Measurements from ENCODE around the gene PKMYT1. TPM values are rescaled to one million over a fixed set of nuclear protein-coding genes. Genes with fewer than 3 reads are reported as not detected.

Gene PKMYT1
- total and polyA plus RNA-seq, 2 of the 4 experiments (the other 2 are of a cell fraction), result 1.8 to 14.9 TPM

DNA sequence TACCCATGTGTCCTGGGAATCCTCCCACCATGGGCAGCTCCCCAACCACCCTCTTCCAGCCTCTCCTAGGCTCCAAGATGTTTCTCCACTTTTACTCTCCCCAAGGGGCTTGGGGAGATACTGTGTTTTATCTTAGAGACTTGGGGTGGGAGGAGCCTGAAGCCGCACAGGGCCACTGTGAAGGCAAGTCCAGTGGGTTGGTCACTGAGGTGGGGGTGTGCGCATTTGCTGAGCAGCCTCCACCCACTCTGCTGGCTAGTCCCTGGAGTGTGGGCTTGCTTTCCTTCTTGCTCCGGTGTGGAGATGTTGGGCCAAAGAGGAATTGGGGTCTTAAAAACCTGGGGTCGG lies 28.4 kb upstream of the PKMYT1 start:
- H3K9ac ChIP-seq (ENCODE audit: low read depth, low read length), result no peak overlapping the region
- POLR2A ChIA-PET (ENCODE audit: unreplicated experiment), result no interaction called here
- no peaks in the 10 kb centered on the region for H3K9me1 ChIP-seq (ENCODE audit: insufficient read depth, low read length)
- no peak overlapping the region for H2BK15ac ChIP-seq (ENCODE audit: low read depth, low read length)
- H3K4me3 ChIP-seq (ENCODE audit: insufficient read depth, low read depth, low read length), result no peak overlapping the region
- H3K36me3 ChIP-seq (ENCODE audit: control insufficient read depth, insufficient read depth, low read length), result no peaks in the 10 kb centered on the region
- H3K27ac ChIP-seq (ENCODE audit: insufficient read depth, low read length), result no peak overlapping the region
- no peak overlapping the region for H2BK120ac ChIP-seq (ENCODE audit: low read depth, low read length)
- intact Hi-C loops (cut with micrococcal nuclease), result no loop called here
- H3K27me3 ChIP-seq (ENCODE audit: control insufficient read depth, insufficient read depth, low read length), result peaks cover 43% of the 10 kb centered on the region
- no peak overlapping the region for H3K56ac ChIP-seq (ENCODE audit: extremely low read depth, insufficient read depth, low read length)
- H2AK9ac ChIP-seq (replicated peaks; ENCODE audit: low read depth, low read length, poor library complexity), result no peak overlapping the region
- no peaks in the 10 kb centered on the region for H3K79me1 ChIP-seq (ENCODE audit: low read depth in 1 of 2, low read length in 2 of 2)
- no peak overlapping the region for H4K5ac ChIP-seq (ENCODE audit: low read depth, low read length)
- no peak overlapping the region for H2AFZ ChIP-seq (replicated peaks; ENCODE audit: low read length, poor library complexity)
- no peak overlapping the region for H2BK20ac ChIP-seq (ENCODE audit: low read depth, low read length)
- H2AK5ac ChIP-seq (ENCODE audit: low read depth, low read length), result no peak overlapping the region
- H3K4me2 ChIP-seq (ENCODE audit: low read depth, low read length), result no peak overlapping the region
- no peaks in the 10 kb centered on the region for H3K9me3 ChIP-seq (ENCODE audit: control insufficient read depth, insufficient read depth, low read length)
- no TSS peak for BruUV-seq (replicated peaks)
- dilution Hi-C loops (cut with HindIII; ENCODE audit: low sequenced_read_pairs, unreplicated experiment), result no loop called here
- no peak overlapping the region for H3K4ac ChIP-seq (ENCODE audit: low read depth, low read length)
- in situ Hi-C loops (cut with MboI; ENCODE audit: low sequenced_read_pairs), result no loop called here
- H3K18ac ChIP-seq (ENCODE audit: low read depth, low read length), result no peak overlapping the region
- peaks cover 4% of the 10 kb centered on the region; the same call in 1 of the 2 replicates for H4K20me1 ChIP-seq (ENCODE audit: insufficient read depth, low read length)
- peaks cover 3% of the 10 kb centered on the region; the same call in 1 of the 2 replicates for H3K4me1 ChIP-seq (ENCODE audit: control insufficient read depth, insufficient read depth, low read length)
- no peak overlapping the region for H3K23ac ChIP-seq (ENCODE audit: low read depth, low read length)
- ATAC-seq (ENCODE audit: low read depth) (no peak), DNase-seq (no peak)
- WGBS, 2 experiments (ENCODE audit: extremely low coverage in 2 of 2, insufficient read length in 1 of 2), result no CpG with 5 or more reads among the region's 4 CpGs
- no peak overlapping the region for H3K14ac ChIP-seq (replicated peaks; ENCODE audit: low read depth, low read length)
- CTCF ChIA-PET, result no interaction called here
- no peak overlapping the region for H4K8ac ChIP-seq (ENCODE audit: low read depth in 2 of 2, low read length in 2 of 2)
- no peak overlapping the region for H2BK5ac ChIP-seq (ENCODE audit: low read depth, low read length, poor library complexity, severe bottlenecking)
- H4K91ac ChIP-seq (ENCODE audit: insufficient read depth, low read depth, low read length), result no peak overlapping the region
- TF ChIP-seq, protein P1, sequence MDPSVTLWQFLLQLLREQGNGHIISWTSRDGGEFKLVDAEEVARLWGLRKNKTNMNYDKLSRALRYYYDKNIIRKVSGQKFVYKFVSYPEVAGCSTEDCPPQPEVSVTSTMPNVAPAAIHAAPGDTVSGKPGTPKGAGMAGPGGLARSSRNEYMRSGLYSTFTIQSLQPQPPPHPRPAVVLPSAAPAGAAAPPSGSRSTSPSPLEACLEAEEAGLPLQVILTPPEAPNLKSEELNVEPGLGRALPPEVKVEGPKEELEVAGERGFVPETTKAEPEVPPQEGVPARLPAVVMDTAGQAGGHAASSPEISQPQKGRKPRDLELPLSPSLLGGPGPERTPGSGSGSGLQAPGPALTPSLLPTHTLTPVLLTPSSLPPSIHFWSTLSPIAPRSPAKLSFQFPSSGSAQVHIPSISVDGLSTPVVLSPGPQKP (IDR thresholded peaks at IDR 0.05; ENCODE audit: borderline replicate concordance, low read depth, low read length), result no peak
- TF ChIP-seq NFE2L2 (IDR thresholded peaks at IDR 0.05; ENCODE audit: low read depth, low read length) (no peak), MAZ (IDR thresholded peaks at IDR 0.05; ENCODE audit: borderline replicate concordance, low read depth, low read length) (no peak), BHLHE40 (IDR thresholded peaks at IDR 0.05; ENCODE audit: low read depth, low read length) (no peak), CHD1 (IDR thresholded peaks at IDR 0.05; ENCODE audit: low read depth, low read length) (no peak), CEBPB (IDR thresholded peaks at IDR 0.05; ENCODE audit: low read depth, low read length) (no peak), POLR2A (IDR thresholded peaks at IDR 0.05; ENCODE audit: low read depth, low read length) (no peak), SMC3 (IDR thresholded peaks at IDR 0.05; ENCODE audit: low read depth, low read length) (no peak), MXI1 (IDR thresholded peaks at IDR 0.05; ENCODE audit: borderline replicate concordance, low read depth, low read length) (no peak), RFX5 (IDR thresholded peaks at IDR 0.05; ENCODE audit: low read depth, low read length) (no peak), MAFK (IDR thresholded peaks at IDR 0.05; ENCODE audit: low read depth, low read length) (no peak), RAD21 (IDR thresholded peaks at IDR 0.05; ENCODE audit: low read length) (no peak), RCOR1 (IDR thresholded peaks at IDR 0.05; ENCODE audit: insufficient replicate concordance, low read length) (no peak), FOS (IDR thresholded peaks at IDR 0.05; ENCODE audit: low read depth, low read length) (no peak)
- TF ChIP-seq, protein P2, sequence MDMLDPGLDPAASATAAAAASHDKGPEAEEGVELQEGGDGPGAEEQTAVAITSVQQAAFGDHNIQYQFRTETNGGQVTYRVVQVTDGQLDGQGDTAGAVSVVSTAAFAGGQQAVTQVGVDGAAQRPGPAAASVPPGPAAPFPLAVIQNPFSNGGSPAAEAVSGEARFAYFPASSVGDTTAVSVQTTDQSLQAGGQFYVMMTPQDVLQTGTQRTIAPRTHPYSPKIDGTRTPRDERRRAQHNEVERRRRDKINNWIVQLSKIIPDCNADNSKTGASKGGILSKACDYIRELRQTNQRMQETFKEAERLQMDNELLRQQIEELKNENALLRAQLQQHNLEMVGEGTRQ (IDR thresholded peaks at IDR 0.05; ENCODE audit: low read depth, low read length), result no peak
- TF ChIP-seq, protein P3, sequence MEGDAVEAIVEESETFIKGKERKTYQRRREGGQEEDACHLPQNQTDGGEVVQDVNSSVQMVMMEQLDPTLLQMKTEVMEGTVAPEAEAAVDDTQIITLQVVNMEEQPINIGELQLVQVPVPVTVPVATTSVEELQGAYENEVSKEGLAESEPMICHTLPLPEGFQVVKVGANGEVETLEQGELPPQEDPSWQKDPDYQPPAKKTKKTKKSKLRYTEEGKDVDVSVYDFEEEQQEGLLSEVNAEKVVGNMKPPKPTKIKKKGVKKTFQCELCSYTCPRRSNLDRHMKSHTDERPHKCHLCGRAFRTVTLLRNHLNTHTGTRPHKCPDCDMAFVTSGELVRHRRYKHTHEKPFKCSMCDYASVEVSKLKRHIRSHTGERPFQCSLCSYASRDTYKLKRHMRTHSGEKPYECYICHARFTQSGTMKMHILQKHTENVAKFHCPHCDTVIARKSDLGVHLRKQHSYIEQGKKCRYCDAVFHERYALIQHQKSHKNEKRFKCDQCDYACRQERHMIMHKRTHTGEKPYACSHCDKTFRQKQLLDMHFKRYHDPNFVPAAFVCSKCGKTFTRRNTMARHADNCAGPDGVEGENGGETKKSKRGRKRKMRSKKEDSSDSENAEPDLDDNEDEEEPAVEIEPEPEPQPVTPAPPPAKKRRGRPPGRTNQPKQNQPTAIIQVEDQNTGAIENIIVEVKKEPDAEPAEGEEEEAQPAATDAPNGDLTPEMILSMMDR (conservative IDR thresholded peaks at IDR 0.05; ENCODE audit: low read depth, low read length), result no peak
